Parathyroid adenoma (tissue), 2 donors: ENCODE results near the gene METTL22.

Experiments used
- H2AFZ ChIP-seq: fragments of 300-600 bp; sonication (generic); one replicate; pipeline ENCODE4 v1.7.0; 2017; ENCODE audit warnings: antibody characterized with exemption, mild to moderate bottlenecking
- H3K27ac ChIP-seq: fragments of 300-600 bp; sonication (generic); one replicate; pipeline ENCODE4 v1.7.0; 2017
- H3K27me3 ChIP-seq: fragments of 300-600 bp; sonication (generic); one replicate; pipeline ENCODE4 v1.7.0; 2017; ENCODE audit warnings: low read length; ENCODE audit not compliant: control insufficient read depth, insufficient read depth
- H3K36me3 ChIP-seq: fragments of 300-600 bp; sonication (generic); one replicate; pipeline ENCODE4 v1.7.0; 2017; ENCODE audit warnings: low read length; ENCODE audit not compliant: control insufficient read depth, insufficient read depth
- H3K4me1 ChIP-seq: fragments of 300-600 bp; sonication (generic); one replicate; pipeline ENCODE4 v1.7.0; 2017; ENCODE audit warnings: control low read depth
- H3K4me2 ChIP-seq: fragments of 300-600 bp; sonication (generic); one replicate; pipeline ENCODE4 v1.7.0; 2017; ENCODE audit warnings: low read length
- H3K4me3 ChIP-seq: fragments of 300-600 bp; sonication (generic); one replicate; pipeline ENCODE4 v1.7.0; 2017; ENCODE audit warnings: low read depth, low read length
- H3K79me2 ChIP-seq: fragments of 300-600 bp; sonication (generic); one replicate; pipeline ENCODE4 v1.7.0; 2017; ENCODE audit warnings: control low read depth
- H3K9ac ChIP-seq: fragments of 300-600 bp; sonication (generic); one replicate; pipeline ENCODE4 v1.7.0; 2017; ENCODE audit warnings: mild to moderate bottlenecking
- H3K9me3 ChIP-seq: fragments of 300-600 bp; sonication (generic); one replicate; pipeline ENCODE4 v1.7.0; 2017; ENCODE audit warnings: low read length; ENCODE audit not compliant: control insufficient read depth
- TF ChIP-seq, protein P1 (sequence below): fragments of 300-600 bp; sonication (generic); IDR thresholded peaks from one replicate; pipeline ENCODE4 v1.7.0; 2017; ENCODE audit warnings: antibody characterized with exemption, mild to moderate bottlenecking
- donor health status: primary hyperparathyroidism.

The METTL22 gene, protein sequence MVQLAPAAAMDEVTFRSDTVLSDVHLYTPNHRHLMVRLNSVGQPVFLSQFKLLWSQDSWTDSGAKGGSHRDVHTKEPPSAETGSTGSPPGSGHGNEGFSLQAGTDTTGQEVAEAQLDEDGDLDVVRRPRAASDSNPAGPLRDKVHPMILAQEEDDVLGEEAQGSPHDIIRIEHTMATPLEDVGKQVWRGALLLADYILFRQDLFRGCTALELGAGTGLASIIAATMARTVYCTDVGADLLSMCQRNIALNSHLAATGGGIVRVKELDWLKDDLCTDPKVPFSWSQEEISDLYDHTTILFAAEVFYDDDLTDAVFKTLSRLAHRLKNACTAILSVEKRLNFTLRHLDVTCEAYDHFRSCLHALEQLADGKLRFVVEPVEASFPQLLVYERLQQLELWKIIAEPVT

DNA sequence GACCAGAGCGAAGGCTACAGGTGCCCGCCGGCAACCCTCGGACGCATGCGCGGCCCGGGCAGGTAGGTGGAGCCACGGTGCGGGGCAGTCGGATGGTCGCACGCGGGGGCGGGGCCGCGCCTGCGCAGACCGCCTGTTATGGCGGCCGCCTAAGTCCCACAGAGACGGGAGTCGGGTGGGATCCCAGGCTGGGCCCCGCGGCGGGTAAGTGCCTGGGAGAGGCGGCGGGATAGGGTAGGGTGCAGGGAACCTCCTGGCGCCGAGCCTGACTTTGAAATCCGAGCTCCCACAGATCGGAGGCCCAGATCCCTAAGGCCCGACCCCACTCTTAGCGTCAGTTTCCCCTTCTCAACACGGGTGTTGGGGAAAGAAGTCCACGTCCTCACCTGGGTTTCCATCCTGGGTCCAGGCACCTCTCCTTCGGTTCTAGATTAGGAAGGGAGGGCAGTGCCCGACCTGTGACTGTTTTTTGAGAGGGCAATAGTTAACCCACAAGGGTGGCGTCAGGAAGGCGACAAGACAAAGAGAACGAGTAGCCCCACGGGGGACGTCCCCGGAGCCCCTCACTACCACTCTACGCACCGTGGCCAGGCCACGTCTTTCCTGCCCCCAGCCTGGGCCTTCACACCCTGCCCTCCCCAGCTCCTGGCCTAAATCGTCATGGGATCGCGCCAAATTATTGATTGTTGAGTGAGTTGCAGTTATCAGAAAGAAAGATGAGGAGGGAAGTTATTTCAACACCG, at the start of gene METTL22:
TSS of gene METTL22 (plus strand) at position 127 of the 743 bp plus-strand sequence. CDS start 3,968 bp downstream, outside the sequence.
- Histone ChIP-seq H3K4me3 (peak within 1 kb of the TSS; percentile 93), H3K9ac (peak within 1 kb of the TSS; percentile 89), H2AFZ (peak within 1 kb of the TSS; percentile 98), H3K79me2 (peaks cover 17% of the 10 kb centered on the region), H3K4me1 (no peaks in the 10 kb centered on the region), H3K36me3 (no peaks in the 10 kb centered on the region), H3K4me2 (peak within 1 kb of the TSS; percentile 78), H3K27me3 (no peaks in the 10 kb centered on the region), H3K9me3 (no peaks in the 10 kb centered on the region), H3K27ac (peak within 1 kb of the TSS; percentile 51)
- TF ChIP-seq, protein P1, sequence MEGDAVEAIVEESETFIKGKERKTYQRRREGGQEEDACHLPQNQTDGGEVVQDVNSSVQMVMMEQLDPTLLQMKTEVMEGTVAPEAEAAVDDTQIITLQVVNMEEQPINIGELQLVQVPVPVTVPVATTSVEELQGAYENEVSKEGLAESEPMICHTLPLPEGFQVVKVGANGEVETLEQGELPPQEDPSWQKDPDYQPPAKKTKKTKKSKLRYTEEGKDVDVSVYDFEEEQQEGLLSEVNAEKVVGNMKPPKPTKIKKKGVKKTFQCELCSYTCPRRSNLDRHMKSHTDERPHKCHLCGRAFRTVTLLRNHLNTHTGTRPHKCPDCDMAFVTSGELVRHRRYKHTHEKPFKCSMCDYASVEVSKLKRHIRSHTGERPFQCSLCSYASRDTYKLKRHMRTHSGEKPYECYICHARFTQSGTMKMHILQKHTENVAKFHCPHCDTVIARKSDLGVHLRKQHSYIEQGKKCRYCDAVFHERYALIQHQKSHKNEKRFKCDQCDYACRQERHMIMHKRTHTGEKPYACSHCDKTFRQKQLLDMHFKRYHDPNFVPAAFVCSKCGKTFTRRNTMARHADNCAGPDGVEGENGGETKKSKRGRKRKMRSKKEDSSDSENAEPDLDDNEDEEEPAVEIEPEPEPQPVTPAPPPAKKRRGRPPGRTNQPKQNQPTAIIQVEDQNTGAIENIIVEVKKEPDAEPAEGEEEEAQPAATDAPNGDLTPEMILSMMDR: no peak

DNA sequence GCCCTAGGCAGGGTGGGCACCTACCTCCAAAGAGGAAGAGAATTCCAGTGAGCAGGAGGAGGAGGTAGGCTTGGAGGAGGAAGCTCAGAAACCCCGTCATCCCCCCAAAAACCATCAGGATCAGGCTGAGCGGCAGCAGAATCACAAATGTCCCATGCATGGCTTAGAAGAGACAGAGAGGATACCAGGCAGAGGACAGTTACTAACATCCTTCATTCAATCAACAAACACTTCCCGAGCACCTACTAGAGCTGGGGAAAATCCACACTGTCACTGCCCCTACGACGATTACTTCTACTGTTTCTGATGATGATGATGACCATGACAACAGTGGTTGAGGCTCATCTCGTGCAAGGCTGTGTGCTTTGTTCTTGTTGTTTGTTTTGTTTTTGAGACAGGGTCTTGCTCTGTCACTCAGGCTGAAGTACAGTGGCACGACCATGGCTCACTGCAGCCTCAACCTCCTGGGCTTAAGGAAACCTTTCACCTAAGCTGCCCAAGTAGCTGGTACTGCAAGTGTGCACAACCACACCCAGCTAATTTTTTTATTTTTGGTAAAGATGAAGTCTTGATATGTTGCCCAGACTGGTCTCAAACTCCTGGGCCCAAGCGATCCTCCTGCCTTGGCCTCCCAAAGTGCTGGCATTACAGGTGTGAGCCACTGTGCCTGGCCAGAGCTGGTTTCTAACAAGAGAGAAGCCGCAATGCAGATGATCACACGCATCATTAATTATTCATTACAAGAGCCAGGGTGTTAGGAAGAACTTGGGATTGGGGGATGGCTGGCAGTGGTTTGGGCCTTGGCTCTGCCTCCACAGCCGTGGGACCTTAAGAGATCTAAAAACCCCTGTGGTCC, 49.2 kb upstream of the METTL22 start:
- TF ChIP-seq, protein P1: no peak
- Histone ChIP-seq H3K9ac (no peak overlapping the region), H3K27me3 (no peaks in the 10 kb centered on the region)

DNA sequence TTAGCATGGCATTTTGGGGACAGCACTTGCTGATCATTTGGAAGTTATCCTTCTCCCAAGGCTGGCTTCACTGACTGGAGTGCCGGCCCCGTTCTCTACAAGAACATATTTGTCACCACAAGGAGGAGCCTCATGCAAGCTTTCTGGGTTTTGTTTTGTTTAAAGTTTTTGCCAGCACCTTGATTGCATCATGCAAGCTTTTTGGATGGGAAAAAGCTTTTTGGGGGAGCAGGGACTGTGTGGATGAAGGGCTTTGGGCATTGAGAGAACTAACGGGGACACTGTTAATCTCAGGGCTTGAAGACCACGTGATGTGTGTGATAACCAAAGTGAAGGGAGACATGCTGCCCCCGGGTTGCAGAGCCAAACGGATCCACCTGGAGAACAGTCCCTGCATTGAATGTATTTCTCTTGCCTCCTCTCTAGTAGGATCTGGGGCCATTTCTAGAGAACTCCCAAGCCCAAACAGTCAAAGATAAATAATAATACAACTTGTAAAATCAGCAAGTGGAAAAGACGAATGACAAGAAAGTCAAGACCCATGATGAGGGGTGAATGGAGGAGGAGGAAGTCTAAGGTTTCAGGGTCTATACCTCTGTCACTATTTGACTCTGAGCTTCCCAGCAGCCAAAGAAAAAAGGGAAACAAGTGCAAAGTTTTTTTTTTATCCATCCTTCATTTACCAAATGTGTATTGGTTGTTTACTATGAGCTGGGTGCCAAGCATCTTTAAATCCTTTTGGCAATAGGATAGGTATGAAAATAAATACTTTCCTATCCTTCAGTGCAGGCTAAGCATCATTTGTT, 48.4 kb upstream of the METTL22 start:
- H3K27me3 ChIP-seq: no peaks in the 10 kb centered on the region
- H3K4me1 ChIP-seq: no peaks in the 10 kb centered on the region
- no peak overlapping the region for H3K4me3 ChIP-seq
- no peak overlapping the region for H3K4me2 ChIP-seq
- no peak overlapping the region for H3K9ac ChIP-seq
- no peaks in the 10 kb centered on the region for H3K79me2 ChIP-seq
- no peaks in the 10 kb centered on the region for H3K9me3 ChIP-seq
- H2AFZ ChIP-seq: no peak overlapping the region
- TF ChIP-seq, protein P1: no peak
- no peak overlapping the region for H3K27ac ChIP-seq
- H3K36me3 ChIP-seq: no peaks in the 10 kb centered on the region

More for the DNA sequence above, 49.2 kb upstream of the METTL22 start:
- H3K4me1 ChIP-seq: no peaks in the 10 kb centered on the region
- no peaks in the 10 kb centered on the region for H3K79me2 ChIP-seq
- H3K4me3 ChIP-seq: no peak overlapping the region
- H2AFZ ChIP-seq: no peak overlapping the region
- H3K27ac ChIP-seq: no peak overlapping the region
- H3K4me2 ChIP-seq: no peak overlapping the region
- H3K36me3 ChIP-seq: no peaks in the 10 kb centered on the region
- H3K9me3 ChIP-seq: no peaks in the 10 kb centered on the region

DNA sequence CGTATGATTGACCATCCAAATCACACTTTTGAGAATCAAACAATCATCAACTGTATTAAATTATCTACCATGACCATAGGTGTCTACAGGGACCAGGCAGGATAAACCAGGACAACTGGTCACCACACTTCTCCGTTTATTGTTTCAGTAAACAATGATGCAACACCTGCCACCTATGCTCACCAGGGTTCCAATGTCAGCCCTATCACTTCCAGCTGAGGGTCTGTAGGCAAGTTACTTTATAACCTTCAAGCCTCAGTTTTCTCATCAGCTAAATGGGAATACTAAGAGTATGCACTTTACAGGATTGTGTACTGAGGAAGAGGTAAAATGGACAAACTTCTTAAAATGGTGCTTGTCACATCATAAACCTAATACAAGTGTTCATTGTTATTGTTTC, 46.1 kb upstream of the METTL22 start:
- H3K4me3 ChIP-seq: no peak overlapping the region
- no peaks in the 10 kb centered on the region for H3K4me1 ChIP-seq
- TF ChIP-seq, protein P1: no peak
- H3K9me3 ChIP-seq: no peaks in the 10 kb centered on the region
- H3K79me2 ChIP-seq: no peaks in the 10 kb centered on the region
- H3K9ac ChIP-seq: no peak overlapping the region
- H3K27ac ChIP-seq: no peak overlapping the region
- H3K36me3 ChIP-seq: no peaks in the 10 kb centered on the region
- no peak overlapping the region for H2AFZ ChIP-seq
- H3K27me3 ChIP-seq: no peaks in the 10 kb centered on the region
- no peak overlapping the region for H3K4me2 ChIP-seq
